Nephron (organoid): ENCODE results near the gene E2F6.
A peak's percentile ranks its signal among the peaks of the same experiment; 100 is the strongest.

Experiments
- H3K27ac Mint-ChIP-seq, 3 experiments: 2 replicates each; pipeline ENCODE4 v1.8.0; 2020; ENCODE audit warnings: mixed read lengths in 3 of 3, mild to moderate bottlenecking in 2 of 3, moderate library complexity in 1 of 3
- H3K27me3 Mint-ChIP-seq: 2 replicates; pipeline ENCODE4 v1.8.0; 2021; ENCODE audit warnings: low read depth, mild to moderate bottlenecking, moderate library complexity, mixed read lengths
- H3K36me3 Mint-ChIP-seq: 2 replicates; pipeline ENCODE4 v1.8.0; 2020; ENCODE audit warnings: low read depth, mixed read lengths
- H3K4me1 Mint-ChIP-seq: 2 replicates; pipeline ENCODE4 v1.8.0; 2020; ENCODE audit warnings: mixed read lengths
- H3K4me3 Mint-ChIP-seq, 3 experiments: 2 replicates each; pipeline ENCODE4 v1.8.0; 2020; ENCODE audit warnings: mild to moderate bottlenecking in 3 of 3, mixed read lengths in 3 of 3, moderate library complexity in 2 of 3
- H3K9me3 Mint-ChIP-seq: 2 replicates; pipeline ENCODE4 v1.8.0; 2020; ENCODE audit warnings: mixed read lengths
- CTCF ChIP-seq, 3 experiments: fragments of 200-600 bp; sonication (generic); IDR thresholded peaks; one replicate each; pipeline ENCODE4 v1.5.0; 2021; ENCODE audit warnings: antibody characterized with exemption in 3 of 3; ENCODE audit not compliant: unreplicated experiment in 3 of 3

The E2F6 gene

GRCh38 chr2:11498543-11499034, 32.6 kb upstream of the E2F6 start:
- peak overlapping the region in 1 of 3 experiments; percentile 9 for H3K4me3 Mint-ChIP-seq
- H3K27me3 Mint-ChIP-seq, result no peaks in the 10 kb centered on the region
- H3K4me1 Mint-ChIP-seq, result peaks cover 17% of the 10 kb centered on the region
- no peak for TF ChIP-seq CTCF (IDR thresholded peaks at IDR 0.05; ENCODE audit: unreplicated experiment in 3 of 3)
- H3K27ac Mint-ChIP-seq, result peak overlapping the region in 2 of 3 experiments; percentile 48 to 72
- peaks cover 8% of the 10 kb centered on the region for H3K9me3 Mint-ChIP-seq
- peaks cover 16% of the 10 kb centered on the region for H3K36me3 Mint-ChIP-seq

- no peaks in the 10 kb centered on the region for H3K27me3 Mint-ChIP-seq
- H3K4me3 Mint-ChIP-seq, result peak overlapping the region; percentile 8 to 34 (median 19)
- H3K4me1 Mint-ChIP-seq, result peaks cover 24% of the 10 kb centered on the region
- no peak for TF ChIP-seq CTCF (IDR thresholded peaks at IDR 0.05; ENCODE audit: unreplicated experiment in 3 of 3)
- no peak overlapping the region for H3K27ac Mint-ChIP-seq
- H3K9me3 Mint-ChIP-seq, result no peaks in the 10 kb centered on the region
- peaks cover 5% of the 10 kb centered on the region for H3K36me3 Mint-ChIP-seq
Measured at GRCh38 chr2:11495844-11496681, 30.1 kb upstream of the E2F6 start.

- Mint-ChIP-seq H3K36me3 (peaks cover 9% of the 10 kb centered on the region), H3K9me3 (peaks cover 4% of the 10 kb centered on the region), H3K27ac (no peak overlapping the region), H3K27me3 (no peaks in the 10 kb centered on the region), H3K4me3 (no peak overlapping the region), H3K4me1 (peaks cover 21% of the 10 kb centered on the region)
- no peak for TF ChIP-seq CTCF (IDR thresholded peaks at IDR 0.05; ENCODE audit: unreplicated experiment in 3 of 3)
Measured at GRCh38 chr2:11494310-11494709, 28.3 kb upstream of the E2F6 start.

GRCh38 chr2:11493282-11493681, 27.3 kb upstream of the E2F6 start:
- Mint-ChIP-seq H3K36me3 (peaks cover 11% of the 10 kb centered on the region), H3K9me3 (peaks cover 4% of the 10 kb centered on the region), H3K4me1 (peaks cover 11% of the 10 kb centered on the region), H3K4me3 (no peak overlapping the region), H3K27ac (no peak overlapping the region), H3K27me3 (no peaks in the 10 kb centered on the region)
- no peak for TF ChIP-seq CTCF (IDR thresholded peaks at IDR 0.05; ENCODE audit: unreplicated experiment in 3 of 3)

- Mint-ChIP-seq H3K27ac (no peak overlapping the region), H3K9me3 (peaks cover 4% of the 10 kb centered on the region), H3K36me3 (peaks cover 13% of the 10 kb centered on the region), H3K4me3 (no peak overlapping the region), H3K4me1 (peaks cover 6% of the 10 kb centered on the region), H3K27me3 (no peaks in the 10 kb centered on the region)
- no peak for TF ChIP-seq CTCF (IDR thresholded peaks at IDR 0.05; ENCODE audit: unreplicated experiment in 3 of 3)
Measured at GRCh38 chr2:11492720-11493119, 26.8 kb upstream of the E2F6 start.

- Mint-ChIP-seq H3K4me1 (peaks cover 6% of the 10 kb centered on the region), H3K36me3 (peaks cover 18% of the 10 kb centered on the region), H3K4me3 (no peak overlapping the region), H3K27me3 (no peaks in the 10 kb centered on the region), H3K9me3 (peaks cover 4% of the 10 kb centered on the region), H3K27ac (no peak overlapping the region)
- TF ChIP-seq CTCF (IDR thresholded peaks at IDR 0.05; ENCODE audit: unreplicated experiment in 3 of 3), result no peak
Measured at GRCh38 chr2:11492244-11492643, 26.3 kb upstream of the E2F6 start.
